Endothelial cell of umbilical vein (primary cell): Measurements from ENCODE around the gene P2RX3. TPM values are rescaled to one million over a fixed set of nuclear protein-coding genes. Genes with fewer than 3 reads are reported as not detected.

Source experiments
- BruUV-seq: library from RNA; stranded (reverse); fragments of 400-500 nt; replicated peaks from 2 replicates; lab custom pipeline; 2021; lab: Mats Ljungman, UMichigan
- CTCF ChIA-PET: fragments of 300-600, 350-600 bp; sonication (Branson Sonifier 250); formaldehyde crosslinking; loops from one replicate; lab custom pipeline; 2021; ENCODE audit warnings: antibody characterized with exemption, inconsistent platforms; lab: Charles Lee
- POLR2A ChIA-PET: fragments of 300-600, 350-600 bp; sonication (Branson Sonifier 250); formaldehyde crosslinking; loops from one replicate; lab custom pipeline; 2021; ENCODE audit warnings: antibody characterized with exemption, inconsistent platforms; lab: Charles Lee
- DNase-seq: peaks from one replicate; pipeline ENCODE4 v3.0.0-alpha.2; 2011; ENCODE audit warnings: low read depth, low spot score
- FAIRE-seq: peaks from 2 replicates; lab custom pipeline; 2011; peaks lifted over from hg19 to GRCh38; lab: Jason Lieb, UNC
- H2AFZ ChIP-seq: 2 replicates; pipeline ENCODE4 v1.6.0; 2012; ENCODE audit warnings: low read depth, low read length, control low read depth, inconsistent platforms
- H3K27ac ChIP-seq: 2 replicates; pipeline ENCODE4 v1.5.1; 2011; ENCODE audit warnings: low read depth, mild to moderate bottlenecking, control low read depth, low read length, moderate library complexity; ENCODE audit not compliant: insufficient read depth
- H3K27me3 ChIP-seq, 2 experiments: 2 replicates each; pipeline versions ENCODE4 v1.6.0 to v1.6.1; 2011; ENCODE audit warnings: low read length in 2 of 2, mixed read lengths in 1 of 2; ENCODE audit not compliant: control insufficient read depth in 2 of 2, insufficient read depth in 2 of 2
- H3K36me3 ChIP-seq, 2 experiments: 2 replicates in 1 of 2; 3 replicates in 1 of 2; pipeline ENCODE4 v1.5.1; 2011; ENCODE audit warnings: low read length in 2 of 2, mild to moderate bottlenecking in 1 of 2, moderate library complexity in 1 of 2; ENCODE audit not compliant: control insufficient read depth in 2 of 2, insufficient read depth in 2 of 2; ENCODE audit errors: extremely low read depth in 1 of 2
- H3K4me1 ChIP-seq: 3 replicates; pipeline ENCODE4 v1.5.1; 2011; ENCODE audit warnings: mild to moderate bottlenecking, low read length; ENCODE audit not compliant: control insufficient read depth, insufficient read depth; ENCODE audit errors: extremely low read depth
- H3K4me2 ChIP-seq: 2 replicates; pipeline ENCODE4 v1.6.1; 2011; ENCODE audit warnings: low read length, control low read depth, mixed read lengths; ENCODE audit not compliant: insufficient read depth
- H3K4me3 ChIP-seq, 3 experiments: fragments of 200-600 bp in 1 of 3; sonication (generic), shearing (Covaris generic) in 1 of 3; replicated peaks in 1 of 3; 2 replicates each; pipeline ENCODE4 v1.5.1; 2011 to 2016; ENCODE audit warnings: control low read depth in 3 of 3, low read length in 3 of 3, mild to moderate bottlenecking in 2 of 3, inconsistent platforms in 1 of 3, low read depth in 1 of 3, moderate library complexity in 1 of 3; ENCODE audit not compliant: insufficient read depth in 1 of 3
- H3K79me2 ChIP-seq: 2 replicates; pipeline ENCODE4 v1.6.0; 2012; ENCODE audit warnings: low read length, inconsistent platforms; ENCODE audit not compliant: control insufficient read depth, insufficient read depth
- H3K9ac ChIP-seq: replicated peaks from 2 replicates; pipeline ENCODE3; 2011; ENCODE audit warnings: low read length, control low read depth; ENCODE audit not compliant: insufficient read depth; ENCODE audit errors: extremely low read depth
- H3K9me1 ChIP-seq: replicated peaks from 3 replicates; pipeline ENCODE4 v1.6.0; 2011; ENCODE audit warnings: mild to moderate bottlenecking, low read length; ENCODE audit not compliant: control insufficient read depth, insufficient read depth; ENCODE audit errors: extremely low read depth
- H3K9me3 ChIP-seq: replicated peaks from 2 replicates; pipeline ENCODE4 v1.5.1; 2012; ENCODE audit warnings: low read length, inconsistent platforms; ENCODE audit not compliant: control insufficient read depth, insufficient read depth
- H4K20me1 ChIP-seq: replicated peaks from 2 replicates; pipeline ENCODE3; 2011; ENCODE audit warnings: mild to moderate bottlenecking, low read length; ENCODE audit not compliant: control insufficient read depth, insufficient read depth; ENCODE audit errors: extremely low read depth
- EZH2 ChIP-seq: IDR thresholded peaks from 2 replicates; pipeline ENCODE4 v1.6.1; 2012; ENCODE audit warnings: borderline replicate concordance, low read depth, mild to moderate bottlenecking, moderate library complexity, low read length, inconsistent platforms; ENCODE audit not compliant: severe bottlenecking
- FOS ChIP-seq: IDR thresholded peaks from 2 replicates; pipeline ENCODE4 v1.6.1; 2011; ENCODE audit warnings: mild to moderate bottlenecking, low read length, moderate library complexity, borderline replicate concordance; ENCODE audit not compliant: insufficient read depth
- GATA2 ChIP-seq: IDR thresholded peaks from 2 replicates; pipeline ENCODE4 v1.7.0; 2011; ENCODE audit warnings: low read depth, mild to moderate bottlenecking, moderate library complexity, mixed read lengths, low read length; ENCODE audit not compliant: insufficient read length, insufficient read depth
- JUN ChIP-seq: IDR thresholded peaks from 2 replicates; pipeline ENCODE4 v1.6.1; 2011; ENCODE audit warnings: borderline replicate concordance, low read depth; ENCODE audit not compliant: insufficient read length, insufficient read depth
- MYC ChIP-seq: IDR thresholded peaks from one replicate; pipeline ENCODE4 v1.6.1; 2011; ENCODE audit warnings: mild to moderate bottlenecking, low read depth, low read length
- POLR2A ChIP-seq: IDR thresholded peaks from 2 replicates; pipeline ENCODE4 v1.6.1; 2012; ENCODE audit warnings: low read depth, mild to moderate bottlenecking, control low read depth, low read length
- POLR2AphosphoS5 ChIP-seq: IDR thresholded peaks from 2 replicates; pipeline ENCODE4 v1.6.1; 2012; ENCODE audit warnings: low read depth, mild to moderate bottlenecking, control low read depth, low read length, moderate library complexity; ENCODE audit not compliant: insufficient read depth
- dilution Hi-C: fragments of 300-500 bp; cut with MboI; formaldehyde crosslinking; loops from one replicate; pipeline ENCODE4 v1.15.0; 2019; ENCODE audit warnings: low sequenced_read_pairs; ENCODE audit not compliant: extremely low pct_ligation_motif_present
- intact Hi-C: fragments of 100-400 bp; cut with micrococcal nuclease; formaldehyde crosslinking; loops from one replicate; pipeline ENCODE4 v1.10.0; 2022
- polyA plus RNA-seq, 4 experiments: library from polyadenylated mRNA; depleted of rRNA in 3 of 4; stranded (reverse) in 3 of 4; unstranded in 1 of 4; fragments of >200 nt; gene quantifications; 2 replicates each; pipeline versions ENCODE4 v1.2.1 to v1.2.3, GENCODE V29; 2011 to 2012; ENCODE audit warnings: missing spikeins in 1 of 4
- total RNA-seq: library from RNA; stranded (reverse); gene quantifications from 2 replicates; pipeline ENCODE4 v1.2.3, GENCODE V29; 2021
- TF ChIP-seq, protein P1 (sequence below): IDR thresholded peaks from 2 replicates; pipeline ENCODE4 v1.6.1; 2011; ENCODE audit not compliant: insufficient read depth, insufficient read length
- TF ChIP-seq, protein P2 (sequence below), 2 donors: IDR thresholded peaks; 1 replicate in 1 of 2; 2 replicates in 1 of 2; pipeline ENCODE4 v1.5.1; 2011; ENCODE audit warnings: low read length in 2 of 2, mild to moderate bottlenecking in 2 of 2, moderate library complexity in 2 of 2, control low read depth in 1 of 2, inconsistent platforms in 1 of 2, low read depth in 1 of 2; ENCODE audit not compliant: insufficient read depth in 1 of 2; ENCODE audit errors: extremely low read depth in 1 of 2

Gene P2RX3
- total and polyA plus RNA-seq, 2 donors (not counting 3 experiments of a cell fraction or from before 2014, with no cell fraction given): not detected

DNA sequence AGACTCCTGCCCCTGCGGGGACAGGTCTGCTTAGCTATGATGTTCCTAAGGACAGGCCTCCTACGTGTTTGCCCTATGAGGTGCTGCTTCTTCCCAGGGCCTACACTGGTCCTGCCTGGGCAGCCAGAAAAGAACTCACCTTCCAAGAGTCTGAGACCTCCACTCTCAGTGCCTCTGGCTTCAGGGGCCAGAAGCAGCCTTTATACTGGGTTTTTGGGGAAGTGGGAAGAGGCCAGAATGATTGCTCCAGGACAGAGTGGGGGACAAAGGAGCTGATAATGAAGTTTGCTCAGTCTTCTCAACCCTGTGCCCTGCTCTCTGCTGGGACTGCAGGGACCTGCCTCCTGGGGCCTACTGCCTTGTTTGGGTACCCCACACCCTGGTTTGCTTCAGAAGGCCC lies 42.8 kb downstream of the P2RX3 start, which contains the start of gene PRG3:
TSS of gene PRG3 (minus strand) at position 176 of the 400 bp plus-strand sequence. CDS start 442 bp downstream, outside the sequence.
- Histone ChIP-seq H3K4me1 (no peaks in the 10 kb centered on the region), H2AFZ (no peak within 1 kb of the TSS), H3K9me1 (no peaks in the 10 kb centered on the region), H3K9ac (no peak within 1 kb of the TSS), H3K27me3 (peaks cover 0 to 2% of the 10 kb centered on the region in 2 experiments), H3K36me3 (no peaks in the 10 kb centered on the region), H4K20me1 (no peaks in the 10 kb centered on the region), H3K27ac (no peak within 1 kb of the TSS), H3K9me3 (no peaks in the 10 kb centered on the region), H3K4me3 (no peak within 1 kb of the TSS), H3K79me2 (no peaks in the 10 kb centered on the region), H3K4me2 (no peak within 1 kb of the TSS)
- ChIA-PET POLR2A (no interaction called here), CTCF (interaction anchor here (0.6 to 1.0 kb wide), 4 partner anchors 11 to 38 kb away, joined by 3 to 4 read pairs (median 3); no protein-coding TSS in a partner anchor)
- intact Hi-C loops (no loop called here), dilution Hi-C loops (no loop called here)
- TF ChIP-seq GATA2 (no peak), EZH2 (no peak), FOS (no peak), JUN (no peak), POLR2A (no peak), MYC (no peak), POLR2AphosphoS5 (no peak)
- TF ChIP-seq, protein P1, sequence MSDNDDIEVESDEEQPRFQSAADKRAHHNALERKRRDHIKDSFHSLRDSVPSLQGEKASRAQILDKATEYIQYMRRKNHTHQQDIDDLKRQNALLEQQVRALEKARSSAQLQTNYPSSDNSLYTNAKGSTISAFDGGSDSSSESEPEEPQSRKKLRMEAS: no peak
- TF ChIP-seq, protein P2, sequence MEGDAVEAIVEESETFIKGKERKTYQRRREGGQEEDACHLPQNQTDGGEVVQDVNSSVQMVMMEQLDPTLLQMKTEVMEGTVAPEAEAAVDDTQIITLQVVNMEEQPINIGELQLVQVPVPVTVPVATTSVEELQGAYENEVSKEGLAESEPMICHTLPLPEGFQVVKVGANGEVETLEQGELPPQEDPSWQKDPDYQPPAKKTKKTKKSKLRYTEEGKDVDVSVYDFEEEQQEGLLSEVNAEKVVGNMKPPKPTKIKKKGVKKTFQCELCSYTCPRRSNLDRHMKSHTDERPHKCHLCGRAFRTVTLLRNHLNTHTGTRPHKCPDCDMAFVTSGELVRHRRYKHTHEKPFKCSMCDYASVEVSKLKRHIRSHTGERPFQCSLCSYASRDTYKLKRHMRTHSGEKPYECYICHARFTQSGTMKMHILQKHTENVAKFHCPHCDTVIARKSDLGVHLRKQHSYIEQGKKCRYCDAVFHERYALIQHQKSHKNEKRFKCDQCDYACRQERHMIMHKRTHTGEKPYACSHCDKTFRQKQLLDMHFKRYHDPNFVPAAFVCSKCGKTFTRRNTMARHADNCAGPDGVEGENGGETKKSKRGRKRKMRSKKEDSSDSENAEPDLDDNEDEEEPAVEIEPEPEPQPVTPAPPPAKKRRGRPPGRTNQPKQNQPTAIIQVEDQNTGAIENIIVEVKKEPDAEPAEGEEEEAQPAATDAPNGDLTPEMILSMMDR (IDR thresholded peaks at IDR 0.05; ENCODE audit: extremely low read depth in 1 of 2, insufficient read depth in 1 of 2, low read depth in 1 of 2, low read length in 2 of 2): no peak
- no peak for FAIRE-seq
- BruUV-seq: no TSS peak
- DNase-seq: no peak
